Fibroblast of the conjunctiva (primary cell): ENCODE results near the gene HOXC12.

Source experiments
- DNase-seq: peaks from one replicate; pipeline ENCODE4 v3.0.0-alpha.2; 2010; ENCODE audit warnings: low read depth

Gene HOXC12

DNA sequence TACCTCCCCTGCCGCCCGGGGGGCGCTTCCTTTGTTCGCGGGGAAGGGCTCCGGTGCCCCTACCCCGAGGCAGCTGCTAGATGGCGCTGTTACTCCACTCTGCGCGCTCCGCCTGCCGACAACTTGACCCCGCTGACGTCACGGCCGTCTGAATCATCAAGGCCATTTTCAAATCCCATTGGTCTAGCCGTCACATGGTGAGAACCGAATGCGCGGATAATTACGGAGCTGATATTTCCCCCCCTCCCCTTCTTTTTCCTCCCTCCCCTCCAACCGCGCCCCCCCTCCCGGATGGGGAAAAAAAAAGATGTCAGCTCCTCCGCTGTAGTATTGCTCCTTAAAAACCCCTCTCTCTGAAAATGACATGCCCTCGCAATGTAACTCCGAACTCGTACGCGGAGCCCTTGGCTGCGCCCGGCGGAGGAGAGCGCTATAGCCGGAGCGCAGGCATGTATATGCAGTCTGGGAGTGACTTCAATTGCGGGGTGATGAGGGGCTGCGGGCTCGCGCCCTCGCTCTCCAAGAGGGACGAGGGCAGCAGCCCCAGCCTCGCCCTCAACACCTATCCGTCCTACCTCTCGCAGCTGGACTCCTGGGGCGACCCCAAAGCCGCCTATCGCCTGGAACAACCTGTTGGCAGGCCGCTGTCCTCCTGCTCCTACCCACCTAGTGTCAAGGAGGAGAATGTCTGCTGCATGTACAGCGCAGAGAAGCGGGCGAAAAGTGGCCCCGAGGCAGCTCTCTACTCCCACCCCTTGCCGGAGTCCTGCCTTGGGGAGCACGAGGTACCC is 30.4 kb downstream of the HOXC12 start, which contains the start of gene HOXC10:
TSS of gene HOXC10 (plus strand) at position 246 of the 791 bp plus-strand sequence. CDS start at position 360, 114 bp downstream.
- DNase-seq, result peak; percentile 62

DNA sequence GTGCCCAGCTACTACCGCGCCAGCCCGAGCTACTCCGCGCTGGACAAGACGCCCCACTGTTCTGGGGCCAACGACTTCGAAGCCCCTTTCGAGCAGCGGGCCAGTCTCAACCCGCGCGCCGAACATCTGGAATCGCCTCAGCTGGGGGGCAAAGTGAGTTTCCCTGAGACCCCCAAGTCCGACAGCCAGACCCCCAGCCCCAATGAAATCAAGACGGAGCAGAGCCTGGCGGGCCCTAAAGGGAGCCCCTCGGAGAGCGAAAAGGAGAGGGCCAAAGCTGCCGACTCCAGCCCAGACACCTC is 30.9 kb downstream of the HOXC12 start:
- no peak for DNase-seq

DNA sequence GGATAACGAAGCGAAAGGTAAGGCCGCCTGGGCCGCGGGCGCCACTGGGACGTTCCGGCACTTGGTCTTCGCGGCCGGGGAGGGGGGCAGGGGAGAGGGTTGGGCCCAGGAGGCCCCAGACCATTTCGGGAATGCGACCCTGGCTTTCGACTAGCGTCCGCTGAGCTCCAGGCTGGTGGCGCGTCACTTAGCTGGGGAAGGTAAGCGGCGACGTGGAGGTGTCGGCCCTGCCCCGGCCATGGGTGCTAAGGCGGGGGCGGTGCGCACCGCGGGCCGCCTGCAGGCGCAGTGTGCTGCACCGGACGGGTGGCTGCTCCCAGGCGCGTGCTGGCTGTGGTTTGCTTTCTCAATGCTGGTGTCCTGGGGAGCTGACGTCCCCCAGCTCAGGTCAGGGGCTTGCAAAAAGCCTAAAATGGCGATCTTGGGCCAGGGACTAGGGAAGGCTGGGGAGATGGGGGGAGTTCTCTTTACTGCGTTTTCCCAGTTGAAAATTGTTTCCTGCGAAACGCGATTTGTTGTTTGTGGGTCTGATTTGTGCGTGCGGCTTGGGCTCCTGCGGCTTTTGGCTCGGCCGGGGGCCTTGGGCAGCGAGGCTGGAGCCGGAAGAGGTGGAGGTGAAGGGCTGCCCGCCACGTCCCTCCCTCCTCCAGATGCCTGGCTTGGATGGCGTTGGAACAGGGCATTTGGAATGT is 31.4 kb downstream of the HOXC12 start:
- DNase-seq, result no peak

DNA sequence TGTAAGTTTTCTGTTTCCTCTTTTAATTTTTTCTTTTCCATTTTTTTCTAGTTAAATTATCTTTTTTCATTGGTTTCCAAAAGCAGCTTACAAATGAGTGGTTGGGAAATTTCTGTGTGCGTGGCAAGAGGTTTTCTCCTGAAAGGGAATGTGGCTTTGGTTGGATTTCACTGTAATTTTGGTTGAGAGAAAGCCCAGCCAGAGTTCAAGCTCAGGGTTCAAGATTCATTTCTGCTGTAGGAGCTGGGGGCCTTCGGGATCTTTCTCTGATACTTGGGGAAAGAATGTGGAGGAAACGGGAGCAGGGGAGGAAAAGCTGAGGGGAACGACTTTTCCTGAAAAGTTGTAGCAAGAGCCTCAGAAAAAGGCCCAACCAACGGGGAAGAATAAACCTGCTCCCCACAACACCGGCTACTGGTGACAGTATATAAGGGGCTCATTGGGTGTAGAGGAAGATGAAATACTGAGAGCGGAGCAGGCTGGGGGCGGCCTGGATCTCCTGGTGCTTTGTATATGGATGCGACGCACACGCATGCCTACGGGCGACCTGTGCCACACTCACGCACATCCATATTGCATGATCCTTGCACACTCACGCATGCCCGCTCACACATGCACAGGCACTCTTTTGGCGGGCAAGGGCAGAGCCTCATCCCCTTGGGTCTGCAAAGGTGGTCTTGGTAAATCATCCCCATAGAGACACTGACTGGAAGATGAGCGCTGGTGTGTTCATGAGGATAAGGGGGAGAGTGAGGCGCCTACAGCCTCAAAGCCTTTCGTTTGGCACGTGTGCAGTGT is 32.2 kb downstream of the HOXC12 start:
- no peak for DNase-seq

DNA sequence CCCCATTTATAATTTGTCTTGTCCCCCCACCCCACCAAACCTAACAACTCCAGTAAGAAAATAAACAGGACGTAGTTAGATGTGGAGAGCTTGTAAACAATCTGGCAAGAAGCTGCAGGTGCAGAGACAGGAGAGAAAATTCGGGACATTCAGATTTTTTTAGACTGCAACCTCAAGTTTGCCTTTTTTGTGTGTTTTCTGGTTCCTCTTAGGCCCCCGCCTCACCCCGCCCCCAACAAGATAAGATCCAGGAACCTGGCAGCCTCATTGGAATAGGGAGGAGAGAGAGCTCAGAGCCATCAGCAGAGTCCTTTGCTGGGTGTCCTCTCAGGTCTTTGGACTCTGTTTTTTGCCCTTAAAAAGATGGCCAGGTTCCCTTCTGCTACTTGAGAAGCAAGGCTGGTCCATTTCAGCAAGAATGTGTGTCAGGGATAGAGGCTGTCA is 33.1 kb downstream of the HOXC12 start:
- DNase-seq, result no peak

DNA sequence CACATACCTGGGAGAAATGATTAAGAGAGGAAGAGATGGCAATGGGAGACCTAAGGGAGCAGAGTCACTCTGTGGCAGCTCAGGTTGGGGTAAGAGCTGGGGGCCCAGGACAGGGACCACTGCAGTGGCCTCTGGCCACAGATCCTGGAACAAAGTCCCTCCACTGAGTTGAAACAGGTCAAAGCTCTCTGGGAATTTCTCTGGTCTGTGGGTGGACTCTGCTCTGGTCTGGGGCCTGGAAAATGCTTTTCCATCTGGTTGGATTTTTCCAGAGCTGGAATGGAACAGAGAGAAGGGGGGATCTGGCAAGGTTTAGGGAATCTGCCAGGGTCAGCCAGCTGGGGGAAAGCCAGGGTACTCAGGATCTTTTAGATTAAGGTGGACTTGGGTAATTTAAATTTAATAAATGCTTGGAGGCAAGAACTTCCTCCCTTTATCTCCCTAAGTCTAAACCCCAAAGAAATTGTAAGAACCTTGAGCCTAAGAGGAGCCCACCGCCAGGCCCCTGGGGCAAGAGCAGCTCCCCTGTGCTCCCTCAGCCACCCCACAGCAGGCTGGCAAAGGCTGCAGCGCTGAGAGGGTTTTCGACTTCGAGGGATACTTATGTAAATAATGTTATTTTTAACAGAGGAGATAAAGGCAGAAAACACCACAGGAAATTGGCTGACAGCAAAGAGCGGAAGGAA is 34.0 kb downstream of the HOXC12 start:
- no peak for DNase-seq

DNA sequence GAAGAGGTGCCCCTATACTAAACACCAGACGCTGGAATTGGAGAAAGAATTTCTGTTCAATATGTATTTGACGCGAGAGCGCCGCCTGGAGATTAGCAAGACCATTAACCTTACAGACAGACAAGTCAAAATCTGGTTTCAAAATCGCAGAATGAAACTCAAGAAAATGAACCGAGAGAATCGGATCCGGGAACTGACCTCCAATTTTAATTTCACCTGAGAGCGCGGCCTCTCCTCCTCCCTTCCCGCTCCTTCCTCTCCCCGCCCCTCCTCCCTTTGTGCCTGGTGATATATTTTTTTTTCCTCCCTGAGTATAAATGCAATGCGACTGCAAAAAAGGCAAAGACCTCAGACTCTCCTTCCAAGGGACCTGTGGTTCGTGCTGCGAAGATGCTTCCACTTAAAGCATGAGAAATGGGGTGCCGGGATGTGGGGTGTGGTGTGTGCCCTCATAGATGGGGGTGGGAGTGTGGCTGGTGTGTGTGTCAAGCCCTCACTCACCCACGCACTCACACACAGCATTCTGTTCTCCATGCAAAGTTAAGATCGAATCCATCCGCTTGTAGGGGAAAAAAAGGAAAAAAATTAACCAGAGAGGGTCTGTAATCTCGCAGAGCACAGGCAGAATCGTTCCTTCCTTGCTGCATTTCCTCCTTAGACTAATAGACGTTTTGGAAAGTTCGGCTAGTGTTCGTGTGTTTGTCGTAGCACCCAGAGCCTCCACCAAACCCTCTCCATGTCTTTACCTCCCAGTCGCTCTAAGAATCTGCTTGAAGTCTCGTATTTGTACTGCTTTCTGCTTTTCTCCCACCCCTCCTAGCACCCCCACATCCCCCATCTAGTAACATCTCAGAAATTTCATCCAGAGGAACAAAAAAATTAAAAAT is 34.8 kb downstream of the HOXC12 start:
- peak; percentile 31 for DNase-seq

DNA sequence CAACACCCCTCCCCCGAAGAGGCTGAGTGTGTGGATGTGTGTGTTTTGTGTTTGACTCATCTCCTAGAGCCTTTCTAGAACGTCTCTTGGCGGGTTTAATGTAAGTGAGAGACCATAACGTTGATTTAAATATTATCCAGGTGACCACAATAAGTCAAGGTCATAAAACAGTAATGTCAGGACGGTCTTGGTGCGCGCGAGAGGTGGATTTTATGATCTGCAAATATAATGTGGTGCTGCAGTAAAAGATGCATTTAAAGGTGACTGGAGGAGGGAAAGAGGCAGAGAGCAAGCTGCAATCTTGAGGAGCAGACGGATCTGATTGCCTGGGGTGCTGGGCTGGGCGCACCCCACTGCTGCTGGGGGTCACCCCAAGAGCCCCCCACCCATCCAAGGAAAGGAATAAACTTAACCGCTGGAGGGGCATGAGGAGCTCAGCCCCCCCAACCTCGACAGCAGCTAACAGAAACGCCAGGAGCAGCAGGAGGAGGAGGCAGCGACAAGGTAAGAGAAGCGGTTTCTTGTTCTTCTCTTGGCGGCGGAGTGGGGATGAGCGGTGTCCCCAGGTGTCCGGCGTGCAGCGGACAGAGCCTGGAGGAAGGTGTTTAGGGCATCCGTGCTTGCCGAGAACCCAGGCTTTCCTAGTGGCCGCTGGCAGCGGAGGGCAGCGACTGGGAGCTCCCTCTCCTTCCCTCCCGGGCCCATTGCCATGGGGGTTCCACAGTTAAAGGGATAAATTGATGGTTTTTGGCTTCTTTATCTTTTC is 35.8 kb downstream of the HOXC12 start:
- no peak for DNase-seq

DNA sequence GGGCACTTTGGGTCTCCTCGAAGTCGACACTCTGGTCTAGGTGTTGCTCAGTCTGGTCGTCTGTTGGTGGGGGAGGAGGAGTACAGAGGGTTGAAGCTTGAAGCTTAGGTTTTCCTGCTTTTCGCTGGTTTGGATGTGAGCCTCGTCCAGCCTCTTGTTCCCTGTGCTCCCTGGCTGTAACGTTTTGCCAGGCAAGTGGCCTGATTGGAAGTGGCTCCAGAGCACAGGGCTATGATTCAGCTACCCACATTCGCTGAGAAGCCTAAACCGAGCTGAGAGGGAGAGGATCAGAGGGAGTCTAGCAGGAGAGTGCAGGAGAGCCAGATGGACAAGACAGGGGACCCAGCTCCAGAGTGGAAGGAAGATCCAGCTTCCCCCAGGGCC is 36.4 kb downstream of the HOXC12 start:
- no peak for DNase-seq

DNA sequence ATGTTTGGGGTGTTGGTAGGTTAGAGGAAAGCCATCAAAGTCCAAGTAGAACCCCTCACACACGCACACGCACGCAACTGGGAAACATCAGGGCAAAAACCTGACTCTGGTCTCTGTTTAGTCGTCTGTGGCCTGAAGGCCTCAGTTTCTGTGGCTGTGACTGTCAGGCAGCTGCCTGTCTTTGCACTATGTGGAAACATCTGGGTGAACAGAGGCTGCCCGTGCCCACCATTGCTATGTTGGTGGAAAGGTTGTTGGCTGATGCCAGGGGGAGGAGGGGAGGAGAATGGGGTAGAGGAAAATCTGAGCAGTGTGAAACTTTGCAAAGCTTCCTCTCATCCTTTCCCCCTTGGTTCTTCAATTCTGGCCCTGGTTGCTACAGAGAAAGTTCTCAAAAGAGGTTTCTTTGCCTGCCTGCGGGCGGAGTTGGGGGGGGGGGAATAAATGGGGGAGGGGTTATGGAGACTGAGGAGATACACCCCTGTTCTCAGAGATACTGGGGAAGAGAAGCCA is 37.7 kb downstream of the HOXC12 start:
- DNase-seq, result no peak

DNA sequence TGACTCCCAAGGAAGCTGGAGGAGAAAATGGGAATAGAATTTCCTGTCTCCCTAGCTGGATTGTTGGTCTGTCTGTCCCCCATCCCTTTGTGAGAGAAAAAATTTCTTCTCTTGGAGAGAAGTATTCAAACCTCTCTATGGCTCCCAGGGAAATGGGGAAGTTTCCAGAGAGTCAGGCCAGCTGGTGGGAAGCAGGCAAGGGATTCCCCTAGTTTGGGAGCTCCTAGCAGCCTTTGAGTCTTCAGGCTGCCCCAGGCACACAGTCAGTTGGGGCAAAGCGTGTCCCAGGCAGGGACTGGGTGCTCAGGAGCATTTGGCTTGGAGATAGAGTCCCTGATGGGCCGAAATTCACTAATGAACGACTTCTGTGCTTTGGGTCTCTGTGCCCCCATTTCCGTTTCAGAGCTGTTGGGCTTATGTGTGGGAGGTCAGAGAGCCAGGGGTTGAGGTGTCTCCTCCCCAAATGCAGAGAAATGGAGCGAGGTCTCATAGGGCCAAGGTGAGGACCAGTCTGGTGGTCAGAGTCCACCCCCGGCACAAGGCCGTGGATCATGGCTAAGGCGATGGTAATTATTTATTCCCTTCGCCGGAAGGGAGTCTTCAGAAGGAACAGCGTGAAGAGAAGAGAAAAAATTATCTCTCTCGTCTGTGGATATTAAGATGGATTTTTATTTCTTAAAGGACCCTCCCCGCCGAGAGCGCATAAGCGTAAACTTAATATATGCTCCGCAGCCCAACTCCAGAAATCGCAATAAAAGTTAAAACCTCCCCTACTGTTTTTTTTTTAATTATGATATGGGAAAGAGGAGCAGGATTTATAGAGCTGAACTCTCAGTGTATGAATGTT is 38.7 kb downstream of the HOXC12 start:
- DNase-seq, result no peak

DNA sequence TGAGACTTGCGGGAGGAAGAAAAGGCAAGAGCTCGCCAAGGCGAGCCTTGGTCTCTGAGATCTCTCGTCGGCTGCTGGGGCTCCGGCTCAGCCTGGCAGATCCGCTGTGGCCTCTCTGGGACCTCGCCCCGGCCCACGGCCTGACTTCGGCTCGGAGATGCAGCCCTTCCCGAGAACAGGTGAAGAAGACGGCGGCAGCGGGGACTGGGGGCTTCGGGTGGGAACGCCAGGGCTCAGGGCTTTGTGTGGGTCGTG is 39.2 kb downstream of the HOXC12 start:
- no peak for DNase-seq

DNA sequence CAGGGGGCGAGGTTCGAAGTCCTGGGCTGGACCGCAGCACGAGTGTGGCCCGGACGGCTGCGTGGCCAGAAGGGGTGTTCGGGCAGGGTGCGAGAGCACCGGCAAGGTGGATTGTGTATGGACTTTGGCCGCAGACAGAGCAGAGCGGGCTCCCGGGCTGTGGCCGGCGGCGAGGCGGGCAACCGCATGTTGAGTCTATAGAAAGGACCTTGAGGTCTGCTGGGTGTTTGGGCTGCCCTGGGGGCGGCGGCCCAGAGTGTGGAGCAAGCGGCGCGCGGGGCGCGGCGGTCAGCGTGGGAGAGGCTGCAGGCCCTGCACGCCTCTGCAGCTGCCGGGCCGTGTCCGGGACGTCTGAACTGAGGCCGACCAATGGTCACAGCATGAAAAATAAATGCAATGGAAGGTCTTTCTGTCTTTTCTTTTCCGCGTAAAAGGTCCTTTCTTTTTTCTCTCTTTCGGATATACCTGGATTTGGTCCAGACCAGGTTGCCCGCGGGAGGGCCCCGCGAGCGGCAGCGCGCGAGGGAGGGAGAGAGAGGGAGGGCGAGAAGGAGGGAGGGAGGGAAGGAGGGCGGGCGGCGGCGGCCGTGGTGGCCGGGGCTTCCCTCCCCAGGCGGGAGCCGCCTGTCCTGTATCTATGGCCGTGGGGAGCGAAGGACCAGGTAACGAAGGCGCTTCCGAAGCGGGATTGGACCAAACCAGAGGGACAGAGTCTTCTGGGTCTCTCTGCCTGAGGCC is 39.7 kb downstream of the HOXC12 start:
- DNase-seq, result no peak

DNA sequence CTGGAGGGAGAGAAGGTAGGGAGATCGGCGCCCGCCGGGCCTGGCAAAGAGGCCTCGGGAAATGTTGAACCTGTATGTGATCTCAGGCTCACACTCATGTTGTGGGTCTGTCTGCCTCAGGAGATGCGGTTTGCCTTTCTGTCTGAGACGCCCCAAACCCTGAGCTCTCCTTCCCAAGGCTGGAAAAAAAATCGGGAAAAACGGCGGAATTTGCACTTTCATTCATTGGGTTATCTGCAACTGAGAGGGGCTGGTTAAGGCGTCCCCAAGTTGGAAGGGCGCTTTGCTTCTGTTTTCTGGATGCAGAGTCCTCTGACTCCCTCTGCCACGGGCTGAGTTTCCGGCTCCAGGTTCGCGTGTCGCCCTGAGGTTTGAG is 40.3 kb downstream of the HOXC12 start:
- no peak for DNase-seq

DNA sequence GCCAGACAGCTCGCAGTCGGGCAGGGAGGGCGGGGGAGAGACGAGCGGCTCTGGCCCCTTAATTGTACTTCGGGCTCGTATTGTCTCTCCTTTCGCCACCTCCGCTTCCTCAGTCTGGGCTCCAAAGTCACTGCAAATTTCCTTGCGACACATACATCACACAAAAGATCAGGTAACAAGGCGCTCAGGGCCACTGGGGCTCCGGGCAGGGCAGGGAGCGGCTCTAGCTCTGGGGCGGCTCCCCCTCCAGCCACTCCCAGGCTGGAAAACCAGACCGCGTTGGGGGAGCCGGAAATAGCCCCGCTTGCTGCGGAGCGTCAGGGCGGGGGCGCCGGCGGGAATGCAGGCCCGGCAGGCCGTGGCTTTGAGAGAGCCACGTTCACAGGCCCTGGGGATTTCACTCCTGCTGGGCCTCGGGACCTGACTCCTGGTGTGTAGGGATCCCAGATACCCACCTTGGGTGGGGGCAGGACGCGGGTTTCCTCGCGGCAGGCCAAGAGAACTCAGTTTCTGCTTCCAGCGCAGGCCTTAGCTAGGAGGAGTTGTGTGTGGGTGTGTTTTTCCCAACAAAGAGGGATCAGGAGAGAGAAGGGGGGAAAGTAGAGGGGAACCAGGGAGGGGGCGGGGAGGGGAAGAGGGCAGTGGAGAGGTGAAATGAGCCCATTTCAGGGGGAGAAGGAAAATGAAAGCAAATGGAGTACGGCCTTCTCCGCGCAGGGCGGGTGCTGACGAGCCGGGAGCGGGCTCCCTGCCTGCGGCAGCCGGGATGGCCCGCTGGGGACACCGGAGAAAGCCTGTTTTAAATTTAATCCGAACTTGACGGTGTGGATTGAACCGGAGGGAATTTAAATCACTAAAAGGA is 40.9 kb downstream of the HOXC12 start:
- no peak for DNase-seq

DNA sequence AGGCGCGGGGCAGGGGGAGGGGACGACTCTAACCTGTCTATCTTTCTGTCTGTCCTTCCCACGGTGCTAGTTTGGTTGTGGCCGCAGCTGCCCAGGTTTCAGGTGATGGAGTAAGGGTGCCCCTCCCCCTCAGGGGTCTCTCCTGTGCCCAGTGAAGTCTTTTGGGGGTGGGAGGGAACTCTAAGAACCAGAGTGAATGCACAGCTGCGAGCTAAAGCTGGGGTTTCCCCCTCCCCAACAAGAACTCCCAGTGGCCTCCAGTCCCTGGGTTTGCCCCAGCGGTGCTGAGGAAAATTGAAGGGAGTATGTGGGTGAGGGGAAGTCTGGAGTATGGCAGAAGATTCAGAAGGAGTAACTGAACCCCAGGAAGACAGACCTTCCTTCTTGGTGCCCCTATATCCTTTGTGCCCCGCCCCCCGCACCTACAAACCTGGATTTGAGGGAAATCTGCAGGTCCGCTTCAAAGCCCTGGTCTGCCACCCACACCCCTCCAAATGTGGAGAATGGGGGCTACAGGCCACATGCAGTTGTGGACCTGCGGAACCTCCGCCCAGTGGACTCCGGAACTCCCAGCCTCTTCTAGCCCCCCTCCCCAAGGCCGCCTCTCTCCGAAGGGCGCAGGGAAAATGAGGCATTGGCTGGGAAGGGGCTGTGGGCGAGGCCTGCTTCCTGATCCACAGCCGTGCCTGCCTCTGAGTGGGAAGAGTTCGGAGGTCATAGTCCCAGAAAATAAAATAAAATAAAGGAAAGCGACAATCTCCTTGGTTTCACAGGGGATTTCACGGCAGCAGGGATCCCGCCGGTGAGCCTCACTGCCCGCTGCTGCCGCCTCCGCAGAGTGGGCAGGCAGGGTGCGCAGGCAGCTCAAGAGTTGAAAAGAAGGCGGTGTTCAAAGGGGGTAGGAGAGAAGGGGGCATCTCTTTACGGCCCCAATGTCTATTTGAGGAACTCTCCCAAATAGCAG is 41.8 kb downstream of the HOXC12 start:
- DNase-seq, result no peak
